ENCODE results near the gene KNDC1.

DNA sequence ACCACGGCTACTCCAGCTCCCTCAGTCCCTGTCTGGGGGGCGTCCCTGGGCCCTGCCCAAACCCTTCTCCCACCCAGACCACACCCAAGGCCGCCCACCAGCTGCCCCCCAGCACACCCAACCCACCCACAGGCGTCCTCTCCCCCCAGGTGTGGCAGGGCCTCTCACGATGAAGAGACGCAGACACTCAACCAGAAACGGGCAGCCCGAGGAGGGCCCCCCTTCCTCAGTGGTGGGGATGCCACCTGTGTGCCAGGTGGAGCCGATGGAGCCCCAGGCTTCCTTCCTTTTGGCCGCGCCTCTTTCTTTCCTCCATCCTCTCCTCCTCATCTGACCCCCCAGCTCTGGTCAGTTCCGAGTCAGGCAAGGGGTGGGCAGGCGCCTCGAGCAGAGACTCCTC, 43.6 kb upstream of the KNDC1 start:
- no peak for TF ChIP-seq CREB1 (CRISPR knock-in tag; IDR thresholded peaks at IDR 0.05; ENCODE audit: low read depth)
- TF ChIP-seq, protein P1, sequence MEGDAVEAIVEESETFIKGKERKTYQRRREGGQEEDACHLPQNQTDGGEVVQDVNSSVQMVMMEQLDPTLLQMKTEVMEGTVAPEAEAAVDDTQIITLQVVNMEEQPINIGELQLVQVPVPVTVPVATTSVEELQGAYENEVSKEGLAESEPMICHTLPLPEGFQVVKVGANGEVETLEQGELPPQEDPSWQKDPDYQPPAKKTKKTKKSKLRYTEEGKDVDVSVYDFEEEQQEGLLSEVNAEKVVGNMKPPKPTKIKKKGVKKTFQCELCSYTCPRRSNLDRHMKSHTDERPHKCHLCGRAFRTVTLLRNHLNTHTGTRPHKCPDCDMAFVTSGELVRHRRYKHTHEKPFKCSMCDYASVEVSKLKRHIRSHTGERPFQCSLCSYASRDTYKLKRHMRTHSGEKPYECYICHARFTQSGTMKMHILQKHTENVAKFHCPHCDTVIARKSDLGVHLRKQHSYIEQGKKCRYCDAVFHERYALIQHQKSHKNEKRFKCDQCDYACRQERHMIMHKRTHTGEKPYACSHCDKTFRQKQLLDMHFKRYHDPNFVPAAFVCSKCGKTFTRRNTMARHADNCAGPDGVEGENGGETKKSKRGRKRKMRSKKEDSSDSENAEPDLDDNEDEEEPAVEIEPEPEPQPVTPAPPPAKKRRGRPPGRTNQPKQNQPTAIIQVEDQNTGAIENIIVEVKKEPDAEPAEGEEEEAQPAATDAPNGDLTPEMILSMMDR (conservative IDR thresholded peaks at IDR 0.05; ENCODE audit: low read depth in 2 of 2): no peak

Data from GM23338 (cell line).